Activated CD4-positive, alpha-beta T cell treated with anti-CD3 and anti-CD28 coated beads for 1 hour (primary cell): ENCODE results near the gene ANKUB1.
A peak's percentile ranks its signal among the peaks of the same experiment; 100 is the strongest.
"Not testable (repeated sequence)": the region's sequence is repeated elsewhere in the genome, so short reads cannot be mapped to it uniquely, and the experiment has no call there.

Source experiments
- DNase-seq: peaks from one replicate; pipeline ENCODE4 v3.0.0-alpha.2; 2020

The ANKUB1 gene

GRCh38 chr3:149792452-149793270, at the start of gene ANKUB1:
TSS of gene ANKUB1 (minus strand) at chr3:149792554. CDS start at chr3:149792366, 188 bp downstream.
- no peak for DNase-seq

DNA sequence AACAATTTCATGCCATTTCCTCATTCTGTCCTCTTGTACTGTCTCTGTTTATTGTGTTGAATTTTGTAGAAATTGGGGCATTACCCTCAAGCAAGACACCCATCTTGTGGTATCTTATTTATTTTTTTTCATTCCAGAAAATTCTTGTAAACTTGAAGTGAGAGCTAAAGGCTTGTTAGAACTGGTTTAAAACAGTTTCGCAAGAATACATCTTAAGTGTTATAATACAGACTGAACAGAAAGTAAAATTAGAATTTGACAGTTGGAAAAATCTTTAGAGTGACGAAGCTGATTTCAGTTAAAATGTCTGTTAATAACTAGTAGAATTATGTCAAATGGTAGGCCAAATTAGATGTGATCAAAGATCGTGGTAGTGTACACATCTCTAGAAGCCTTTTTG, 47.5 kb upstream of the ANKUB1 start:
- no peak for DNase-seq

DNA sequence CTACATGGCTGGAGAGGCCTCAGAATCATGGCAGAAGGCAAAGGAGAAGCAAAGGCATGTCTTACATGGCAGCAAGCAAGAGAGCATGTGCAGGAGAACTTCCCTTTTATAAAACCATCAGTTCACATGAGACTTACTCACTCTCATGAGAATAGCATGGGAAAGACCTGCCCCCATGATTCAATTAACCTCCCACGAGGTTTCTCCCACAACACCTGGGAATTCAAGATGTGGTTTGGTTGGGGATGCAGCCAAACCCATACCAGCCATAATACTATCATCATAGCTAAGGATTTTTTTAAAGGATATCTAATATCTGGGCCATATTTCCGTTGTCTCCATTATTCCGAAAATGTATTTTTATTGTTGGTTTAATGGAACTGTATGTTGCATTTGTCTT, 47.1 kb upstream of the ANKUB1 start:
- not testable (repeated sequence) for DNase-seq

DNA sequence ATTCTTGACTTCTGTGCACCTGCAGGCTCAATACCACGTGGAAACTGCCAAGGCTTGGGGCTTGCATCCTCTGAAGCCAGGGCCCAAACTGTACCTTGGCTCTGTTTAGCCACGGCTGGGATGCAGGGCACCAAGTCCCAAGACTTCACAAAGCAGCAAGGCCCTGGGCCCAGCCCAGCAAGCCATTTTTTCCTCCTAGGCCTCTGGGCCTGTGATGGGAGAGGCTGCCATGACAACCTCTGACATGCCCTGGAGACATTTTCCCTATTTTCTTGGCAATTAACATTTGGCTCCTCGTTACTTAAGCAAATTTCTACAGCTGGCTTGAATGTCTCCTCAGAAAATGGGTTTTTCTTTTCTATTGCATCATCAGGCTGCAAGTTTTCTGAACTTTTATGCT, 46.1 kb upstream of the ANKUB1 start:
- not testable (repeated sequence) for DNase-seq

- no peak for DNase-seq
Observed at GRCh38 chr3:149833241-149833640, 40.9 kb upstream of the ANKUB1 start.

DNA sequence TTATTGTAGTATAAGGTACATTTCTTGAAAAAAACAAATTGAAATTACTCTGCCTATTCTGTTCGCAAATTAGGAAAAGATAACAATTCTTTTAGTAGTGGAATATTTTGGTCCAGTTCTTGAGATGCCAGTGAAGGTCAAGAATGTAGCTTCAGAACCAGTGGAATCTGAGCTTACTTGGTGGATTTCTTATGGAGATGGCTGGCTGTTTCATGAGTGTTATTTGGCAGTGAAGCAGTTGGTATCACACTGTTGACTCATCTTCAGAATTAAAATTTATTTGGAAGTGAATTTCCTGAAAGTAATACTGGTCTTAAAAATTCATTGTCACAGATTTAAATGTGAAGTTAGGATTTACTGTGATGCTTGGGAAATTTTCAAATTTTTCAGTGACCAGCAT, 39.7 kb upstream of the ANKUB1 start:
- no peak for DNase-seq

DNA sequence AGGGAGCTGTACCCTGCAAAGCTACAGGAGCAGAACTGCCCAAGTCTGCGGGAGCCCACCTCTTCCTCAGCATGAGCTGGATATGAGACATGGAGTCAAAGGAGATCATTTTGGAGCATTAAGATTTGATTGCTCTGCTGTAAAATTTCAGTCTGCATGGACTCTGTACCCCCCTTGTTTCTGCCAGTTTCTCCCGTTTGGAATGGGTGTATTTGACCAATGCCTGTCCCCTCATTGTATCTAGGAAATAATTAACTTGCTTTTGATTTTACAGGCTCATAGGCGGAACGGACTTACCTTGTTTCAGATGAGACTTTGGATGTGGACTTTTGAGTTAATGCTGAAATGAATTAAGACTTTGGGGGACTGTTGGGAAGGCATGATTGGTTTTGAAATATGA, 39.0 kb upstream of the ANKUB1 start:
- no peak for DNase-seq

DNA sequence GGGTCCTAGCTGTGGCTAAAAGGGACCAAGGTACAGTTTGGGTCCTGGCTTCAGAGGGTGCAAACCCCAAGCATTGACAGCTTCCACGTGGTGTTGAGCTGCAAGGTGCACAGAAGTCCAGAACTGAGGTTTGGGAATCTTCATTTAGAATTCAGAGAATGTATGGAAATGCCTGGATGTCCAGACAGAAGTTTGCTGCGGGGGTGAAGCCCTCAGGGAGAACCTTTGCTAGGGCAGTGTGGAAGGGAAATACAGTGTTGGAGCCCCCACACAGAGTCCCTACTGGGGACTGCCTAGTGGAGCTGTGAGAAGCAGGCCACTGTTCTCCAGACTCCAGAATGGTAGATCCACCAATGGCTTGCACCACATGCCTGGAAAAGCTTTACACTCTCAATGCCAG, 38.5 kb upstream of the ANKUB1 start:
- DNase-seq, result no peak

- not testable (repeated sequence) for DNase-seq
Observed at GRCh38 chr3:149829631-149830030, 37.3 kb upstream of the ANKUB1 start.

- no peak for DNase-seq
Observed at GRCh38 chr3:149828390-149828789, 36.0 kb upstream of the ANKUB1 start.

GRCh38 chr3:149826636-149827035, 34.3 kb upstream of the ANKUB1 start:
- DNase-seq, result no peak

DNA sequence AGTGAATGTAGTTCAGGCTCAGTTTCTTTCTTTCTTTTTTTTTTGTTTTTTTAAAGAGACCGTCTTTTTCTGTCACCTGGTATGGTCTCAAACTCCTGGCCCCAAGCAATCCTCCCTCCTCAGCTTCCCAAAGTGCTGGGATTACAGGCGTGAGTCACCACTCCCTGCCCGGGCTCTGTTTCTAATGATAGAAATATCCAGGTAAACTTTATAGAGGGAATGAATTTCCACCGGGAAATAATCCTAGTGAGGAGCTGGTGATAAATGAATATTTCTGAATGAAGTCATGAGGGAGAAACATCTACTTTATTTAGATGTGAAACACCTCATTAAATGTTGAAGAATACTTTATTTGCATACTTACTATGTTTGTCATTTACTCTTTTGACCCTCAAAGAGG, 27.8 kb upstream of the ANKUB1 start:
- no peak for DNase-seq

DNA sequence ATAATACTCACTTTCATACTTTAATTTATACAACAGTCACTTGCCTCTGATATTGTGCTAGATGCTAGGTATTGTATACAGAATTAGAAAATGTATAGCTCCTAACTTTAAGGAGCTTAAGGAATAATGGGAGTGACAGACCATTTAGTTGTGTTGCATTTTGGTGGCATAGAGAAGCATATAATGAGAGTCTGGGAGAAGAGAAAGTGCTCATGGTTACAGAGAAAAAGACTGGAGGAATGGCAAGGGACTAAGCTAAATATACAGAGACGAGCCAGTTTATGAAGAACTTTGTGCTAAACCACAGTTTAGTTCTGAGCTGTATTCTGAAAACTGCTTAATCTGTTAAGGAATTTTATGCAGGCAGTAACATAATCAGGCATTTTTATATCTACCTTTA, 27.1 kb upstream of the ANKUB1 start:
- DNase-seq, result no peak

- DNase-seq, result no peak
Observed at GRCh38 chr3:149816986-149817385, 24.6 kb upstream of the ANKUB1 start.

- no peak for DNase-seq
Observed at GRCh38 chr3:149816311-149816710, 24.0 kb upstream of the ANKUB1 start.

DNA sequence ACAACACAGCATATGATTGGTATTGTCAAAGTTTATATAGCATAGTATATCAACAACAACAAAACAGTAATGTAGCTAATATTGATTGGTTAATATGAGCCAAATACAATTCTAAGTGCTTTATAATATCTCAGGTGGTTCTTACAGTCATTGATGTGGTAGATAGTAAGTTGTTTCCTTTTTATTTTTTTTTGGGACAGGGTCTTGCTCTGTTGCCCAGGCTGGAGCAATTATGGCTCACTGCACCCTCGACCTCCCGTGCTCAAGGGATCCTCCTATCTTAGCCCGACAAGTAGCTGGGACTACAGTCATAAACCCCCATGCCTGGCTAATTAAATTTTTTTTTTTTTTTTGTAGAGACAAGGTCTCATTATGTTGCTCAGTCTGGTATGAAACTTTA, 23.4 kb upstream of the ANKUB1 start:
- DNase-seq, result no peak

GRCh38 chr3:149815321-149815720, 23.0 kb upstream of the ANKUB1 start:
- no peak for DNase-seq

DNA sequence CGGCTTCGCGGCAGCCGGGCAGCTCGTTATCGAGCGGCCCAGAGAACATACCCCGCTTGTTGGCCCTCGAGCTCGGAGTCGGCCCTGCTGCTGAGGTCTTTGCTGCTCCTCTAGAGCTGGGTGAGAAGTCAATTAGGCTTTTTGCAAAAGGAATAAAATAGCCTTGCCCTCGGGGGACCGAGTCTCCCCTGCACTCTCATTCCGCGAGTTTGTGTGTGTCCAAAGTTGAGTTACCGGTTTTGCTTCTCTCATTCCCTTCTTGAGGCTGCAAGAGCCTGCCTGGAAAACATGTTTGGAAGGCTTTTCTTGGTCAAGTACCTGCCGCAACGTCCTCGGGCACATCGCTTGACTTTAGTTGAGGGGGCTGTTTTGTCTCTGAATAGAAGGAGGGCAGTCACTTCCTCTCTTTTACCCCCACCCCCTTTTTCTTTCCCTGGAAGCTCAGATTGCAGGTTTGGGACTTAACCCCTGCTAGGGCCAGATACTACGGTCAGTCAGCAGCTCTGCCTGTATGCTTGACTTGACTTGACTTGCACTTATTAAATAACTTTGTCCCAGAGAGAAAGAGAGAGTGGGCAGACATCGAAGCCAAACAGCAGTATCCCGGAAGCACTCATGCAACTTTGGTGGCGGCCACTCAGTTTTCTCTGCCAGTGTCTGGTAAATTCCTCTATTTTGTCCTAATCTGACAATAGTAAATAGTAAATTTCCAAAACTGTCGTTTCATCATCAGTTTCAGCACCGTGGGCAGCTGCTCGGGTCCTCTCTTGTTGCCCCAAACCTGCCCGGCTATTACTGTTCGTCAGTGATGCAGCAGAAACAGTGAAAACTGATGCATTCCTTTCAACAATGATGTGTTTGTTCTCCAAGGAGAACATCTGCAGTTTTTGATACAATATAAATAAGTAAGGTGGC, 21.3 kb upstream of the ANKUB1 start:
- no peak for DNase-seq

GRCh38 chr3:149812606-149813366, 20.4 kb upstream of the ANKUB1 start, which contains the start of gene RNF13:
TSS of gene RNF13 (plus strand) at chr3:149813215. CDS start at chr3:149846027, 32,812 bp downstream.
- DNase-seq, result peak; percentile 84

DNA sequence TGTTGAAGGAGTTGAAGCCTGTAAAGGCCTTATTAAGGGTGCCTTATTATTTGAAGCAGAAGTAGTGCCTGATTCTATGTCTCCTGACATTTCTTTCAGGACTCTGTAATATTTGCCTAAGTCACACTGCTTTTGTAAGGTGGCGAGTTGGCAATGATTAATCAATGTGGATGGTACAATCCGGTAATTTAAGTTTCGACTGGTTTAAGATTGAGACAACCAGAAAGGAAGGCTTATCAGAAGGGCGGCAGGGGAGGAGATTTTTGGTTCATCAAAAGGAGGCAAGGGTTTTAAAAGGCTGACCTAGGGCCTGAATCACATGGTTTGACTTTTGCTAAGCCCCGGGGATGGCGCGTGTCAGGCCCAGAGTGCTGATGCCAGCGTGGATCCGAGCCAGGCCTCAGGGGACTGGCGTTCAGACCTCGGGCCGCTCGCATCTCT, 19.8 kb upstream of the ANKUB1 start:
- no peak for DNase-seq

DNA sequence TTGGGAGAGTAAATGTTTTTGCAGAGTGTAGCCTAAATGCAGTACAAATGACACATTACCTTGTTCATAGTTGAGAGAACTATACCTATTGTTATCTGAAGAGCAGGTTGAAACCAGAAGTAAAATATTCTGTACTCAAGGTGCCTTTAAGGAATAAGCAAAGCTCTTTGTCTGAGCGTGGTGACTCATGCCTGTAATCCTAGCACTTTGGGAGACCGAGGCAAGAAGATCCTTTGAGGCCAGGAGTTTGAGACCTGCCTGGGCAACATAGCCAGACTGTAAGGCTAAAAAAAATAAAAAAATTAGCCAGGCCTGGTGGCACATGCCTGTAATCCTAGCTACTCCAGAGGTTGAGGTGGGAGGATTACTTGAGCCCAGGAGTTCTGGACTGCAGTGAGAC, 18.5 kb upstream of the ANKUB1 start:
- DNase-seq, result no peak

GRCh38 chr3:149809699-149810098, 17.3 kb upstream of the ANKUB1 start:
- no peak for DNase-seq
